OCI-LY7 (cell line): ENCODE data around the gene SYNPO. TPM values are rescaled to one million over a fixed set of nuclear protein-coding genes. Genes with fewer than 3 reads are reported as not detected.

Experiments
- BruUV-seq: library from RNA; stranded (reverse); fragments of 400-500 nt; replicated peaks from 2 replicates; lab custom pipeline; 2021; lab: Mats Ljungman, UMichigan
- CTCF ChIA-PET: fragments of 300-600 bp; sonication (Branson Sonifier 250); formaldehyde crosslinking; loops from one replicate; lab custom pipeline; 2022; ENCODE audit warnings: antibody characterized with exemption; ENCODE audit not compliant: unreplicated experiment; lab: Charles Lee
- POLR2A ChIA-PET: fragments of 300-600 bp; sonication (Branson Sonifier 250); formaldehyde crosslinking; loops from one replicate; lab custom pipeline; 2022; ENCODE audit warnings: antibody characterized with exemption; lab: Charles Lee
- DNase-seq: peaks from one replicate; pipeline ENCODE4 v3.0.0-alpha.2; 2015; ENCODE audit warnings: low spot score
- H2AFZ ChIP-seq: fragments of 200-600 bp; sonication (generic), shearing (Covaris generic); 2 replicates; pipeline ENCODE4 v1.6.1; 2014; ENCODE audit warnings: mild to moderate bottlenecking, antibody characterized with exemption, low read length, moderate library complexity
- H3K27ac ChIP-seq: fragments of 200-600 bp; sonication (generic); 2 replicates; pipeline ENCODE4 v1.5.1; 2014; ENCODE audit warnings: mixed run types, low read depth, mild to moderate bottlenecking, moderate library complexity, low read length, inconsistent platforms; ENCODE audit not compliant: poor library complexity, severe bottlenecking
- H3K36me3 ChIP-seq: fragments of 200-600 bp; sonication (generic); 2 replicates; pipeline ENCODE4 v1.6.1; 2014; ENCODE audit warnings: mild to moderate bottlenecking, antibody characterized with exemption, low read length, moderate library complexity, mixed read lengths; ENCODE audit not compliant: insufficient read depth
- H3K4me1 ChIP-seq: fragments of 200-600 bp; sonication (generic); 2 replicates; pipeline ENCODE4 v1.5.1; 2014; ENCODE audit warnings: mild to moderate bottlenecking, low read length; ENCODE audit not compliant: insufficient read depth, poor library complexity, severe bottlenecking
- H3K4me2 ChIP-seq: fragments of 200-600 bp; sonication (generic); 2 replicates; pipeline ENCODE4 v1.6.1; 2014; ENCODE audit warnings: mild to moderate bottlenecking, low read length
- H3K4me3 ChIP-seq: fragments of 200-600 bp; sonication (generic); 2 replicates; pipeline ENCODE4 v1.5.1; 2014; ENCODE audit warnings: mild to moderate bottlenecking, low read depth, low read length; ENCODE audit not compliant: poor library complexity, severe bottlenecking
- H3K79me2 ChIP-seq: fragments of 200-600 bp; sonication (generic); 2 replicates; pipeline ENCODE4 v1.6.1; 2016; ENCODE audit warnings: low read depth, mild to moderate bottlenecking, low read length, moderate library complexity, mixed read lengths; ENCODE audit not compliant: insufficient read depth
- H3K9me2 ChIP-seq: fragments of 200-600 bp; sonication (generic); 2 replicates; pipeline ENCODE4 v1.6.1; 2016; ENCODE audit warnings: mild to moderate bottlenecking, low read length, mixed read lengths; ENCODE audit not compliant: insufficient read depth
- H3K9me3 ChIP-seq: fragments of 200-600 bp; sonication (generic); 2 replicates; pipeline ENCODE4 v1.6.1; 2014; ENCODE audit warnings: mild to moderate bottlenecking, mixed run types, low read length, mixed read lengths
- H4K20me1 ChIP-seq: fragments of 200-600 bp; sonication (generic); 2 replicates; pipeline ENCODE4 v1.6.1; 2014; ENCODE audit warnings: mild to moderate bottlenecking, antibody characterized with exemption, low read length, moderate library complexity, mixed read lengths; ENCODE audit not compliant: insufficient read depth
- CTCF ChIP-seq: fragments of 200-600 bp; sonication (generic); conservative IDR thresholded peaks from 2 replicates; pipeline ENCODE4 v1.5.1; 2014; ENCODE audit warnings: mild to moderate bottlenecking, antibody characterized with exemption, low read length, moderate library complexity, mixed read lengths
- EZH2phosphoT487 ChIP-seq: fragments of 200-600 bp; sonication (generic); IDR thresholded peaks from 2 replicates; pipeline ENCODE4 v1.6.1; 2018; ENCODE audit warnings: low read depth, borderline replicate concordance, mild to moderate bottlenecking, mixed run types, antibody characterized with exemption, low read length, moderate library complexity, mixed read lengths
- intact Hi-C: fragments of 100-400 bp; cut with micrococcal nuclease; formaldehyde crosslinking; loops from one replicate; pipeline ENCODE4 v1.10.0; 2022; ENCODE audit not compliant: unreplicated experiment
- total RNA-seq, 2 experiments: library from RNA; depleted of rRNA in 1 of 2; stranded (reverse); fragments of >200 nt in 1 of 2; shearing (Covaris generic) in 1 of 2; gene quantifications; 2 replicates each; pipeline ENCODE4 v1.2.3, GENCODE V29; 2014 to 2022

SYNPO gene
- total RNA-seq, 2 experiments from 2014 or later = 0.08 TPM; not detected in 1

- Histone ChIP-seq H3K9me3 (no peaks in the 10 kb centered on the region), H3K4me2 (no peak overlapping the region), H3K4me3 (no peak overlapping the region), H3K4me1 (no peaks in the 10 kb centered on the region), H2AFZ (no peak overlapping the region), H3K27ac (no peak overlapping the region), H4K20me1 (no peaks in the 10 kb centered on the region), H3K9me2 (no peaks in the 10 kb centered on the region), H3K36me3 (no peaks in the 10 kb centered on the region), H3K79me2 (no peaks in the 10 kb centered on the region)
- ChIA-PET POLR2A (no interaction called here), CTCF (no interaction called here)
- DNase-seq = no peak
- no TSS peak for BruUV-seq
- TF ChIP-seq CTCF = no peak
- no peak for TF ChIP-seq EZH2phosphoT487
- intact Hi-C loops = no loop called here
Measured at GRCh38 chr5:150609843-150610584, 30.4 kb upstream of the SYNPO start.

- H3K9me3 ChIP-seq = no peaks in the 10 kb centered on the region
- POLR2A ChIA-PET = no interaction called here
- no peaks in the 10 kb centered on the region for H3K79me2 ChIP-seq
- CTCF ChIA-PET = no interaction called here
- no peak overlapping the region for H2AFZ ChIP-seq
- no TSS peak for BruUV-seq
- no peak overlapping the region for H3K4me2 ChIP-seq
- no peak for TF ChIP-seq CTCF
- no peaks in the 10 kb centered on the region for H3K9me2 ChIP-seq
- no peaks in the 10 kb centered on the region for H4K20me1 ChIP-seq
- intact Hi-C loops = no loop called here
- H3K4me3 ChIP-seq = no peak overlapping the region
- no peaks in the 10 kb centered on the region for H3K4me1 ChIP-seq
- no peaks in the 10 kb centered on the region for H3K36me3 ChIP-seq
- DNase-seq = no peak
- no peak overlapping the region for H3K27ac ChIP-seq
Measured at GRCh38 chr5:150611026-150611425, 29.4 kb upstream of the SYNPO start.

GRCh38 chr5:150612405-150612804, 28.1 kb upstream of the SYNPO start:
- intact Hi-C loops = no loop called here
- H3K9me3 ChIP-seq = no peaks in the 10 kb centered on the region
- POLR2A ChIA-PET = interaction anchor here (1.3 kb wide), 1 partner anchor 20 kb away, joined by 3 read pairs; no protein-coding TSS in a partner anchor
- CTCF ChIA-PET = no interaction called here
- no peak for DNase-seq
- H3K4me1 ChIP-seq = no peaks in the 10 kb centered on the region
- TF ChIP-seq EZH2phosphoT487 (no peak), CTCF (no peak)
- H3K4me2 ChIP-seq = no peak overlapping the region
- no peak overlapping the region for H2AFZ ChIP-seq
- H3K27ac ChIP-seq = no peak overlapping the region
- no TSS peak for BruUV-seq
- H3K36me3 ChIP-seq = no peaks in the 10 kb centered on the region
- no peak overlapping the region for H3K4me3 ChIP-seq
- H3K9me2 ChIP-seq = no peaks in the 10 kb centered on the region
- no peaks in the 10 kb centered on the region for H3K79me2 ChIP-seq
- H4K20me1 ChIP-seq = no peaks in the 10 kb centered on the region
